SJCRH30 (cell line): Measurements from ENCODE around the gene MARCHF2. TPM values are rescaled to one million over a fixed set of nuclear protein-coding genes. Genes with fewer than 3 reads are reported as not detected.
A peak's percentile ranks its signal among the peaks of the same experiment; 100 is the strongest.
"Not testable (repeated sequence)": the region's sequence is repeated elsewhere in the genome, so short reads cannot be mapped to it uniquely, and the experiment has no call there.

Experiments
- DNase-seq, 2 experiments: peaks; one replicate each; pipeline ENCODE4 v3.0.0-alpha.2; 2015 to 2020
- H3K27ac ChIP-seq: fragments of 250-450 bp; sonication (Bioruptor Pico); 2 replicates; pipeline ENCODE4 v1.5.1; 2020; ENCODE audit warnings: mild to moderate bottlenecking, moderate library complexity
- H3K27me3 ChIP-seq: fragments of 250-450 bp; sonication (Bioruptor Pico); 2 replicates; pipeline ENCODE4 v1.5.1; 2020; ENCODE audit warnings: mild to moderate bottlenecking, moderate library complexity
- H3K36me3 ChIP-seq: fragments of 250-450 bp; sonication (Bioruptor Pico); 2 replicates; pipeline ENCODE4 v1.5.1; 2020; ENCODE audit warnings: mild to moderate bottlenecking, moderate library complexity
- H3K4me1 ChIP-seq: fragments of 250-450 bp; sonication (Bioruptor Pico); 2 replicates; pipeline ENCODE4 v1.5.1; 2020; ENCODE audit warnings: mild to moderate bottlenecking, moderate library complexity
- H3K4me3 ChIP-seq: fragments of 250-450 bp; sonication (Bioruptor Pico); 2 replicates; pipeline ENCODE4 v1.5.1; 2020; ENCODE audit warnings: mild to moderate bottlenecking, moderate library complexity
- H3K9me3 ChIP-seq: fragments of 250-450 bp; sonication (Bioruptor Pico); replicated peaks from 2 replicates; pipeline ENCODE4 v1.5.1; 2020; ENCODE audit warnings: mild to moderate bottlenecking, moderate library complexity
- total RNA-seq: library from RNA; depleted of rRNA; stranded (reverse); fragments of >200 nt; shearing (Covaris generic); gene quantifications from 2 replicates; pipeline ENCODE4 v1.2.3, GENCODE V29; 2014; rRNA removed

MARCHF2 gene, protein sequence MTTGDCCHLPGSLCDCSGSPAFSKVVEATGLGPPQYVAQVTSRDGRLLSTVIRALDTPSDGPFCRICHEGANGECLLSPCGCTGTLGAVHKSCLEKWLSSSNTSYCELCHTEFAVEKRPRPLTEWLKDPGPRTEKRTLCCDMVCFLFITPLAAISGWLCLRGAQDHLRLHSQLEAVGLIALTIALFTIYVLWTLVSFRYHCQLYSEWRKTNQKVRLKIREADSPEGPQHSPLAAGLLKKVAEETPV
- total RNA-seq, result 0.55 and 2.8 TPM in 2 replicates

DNA sequence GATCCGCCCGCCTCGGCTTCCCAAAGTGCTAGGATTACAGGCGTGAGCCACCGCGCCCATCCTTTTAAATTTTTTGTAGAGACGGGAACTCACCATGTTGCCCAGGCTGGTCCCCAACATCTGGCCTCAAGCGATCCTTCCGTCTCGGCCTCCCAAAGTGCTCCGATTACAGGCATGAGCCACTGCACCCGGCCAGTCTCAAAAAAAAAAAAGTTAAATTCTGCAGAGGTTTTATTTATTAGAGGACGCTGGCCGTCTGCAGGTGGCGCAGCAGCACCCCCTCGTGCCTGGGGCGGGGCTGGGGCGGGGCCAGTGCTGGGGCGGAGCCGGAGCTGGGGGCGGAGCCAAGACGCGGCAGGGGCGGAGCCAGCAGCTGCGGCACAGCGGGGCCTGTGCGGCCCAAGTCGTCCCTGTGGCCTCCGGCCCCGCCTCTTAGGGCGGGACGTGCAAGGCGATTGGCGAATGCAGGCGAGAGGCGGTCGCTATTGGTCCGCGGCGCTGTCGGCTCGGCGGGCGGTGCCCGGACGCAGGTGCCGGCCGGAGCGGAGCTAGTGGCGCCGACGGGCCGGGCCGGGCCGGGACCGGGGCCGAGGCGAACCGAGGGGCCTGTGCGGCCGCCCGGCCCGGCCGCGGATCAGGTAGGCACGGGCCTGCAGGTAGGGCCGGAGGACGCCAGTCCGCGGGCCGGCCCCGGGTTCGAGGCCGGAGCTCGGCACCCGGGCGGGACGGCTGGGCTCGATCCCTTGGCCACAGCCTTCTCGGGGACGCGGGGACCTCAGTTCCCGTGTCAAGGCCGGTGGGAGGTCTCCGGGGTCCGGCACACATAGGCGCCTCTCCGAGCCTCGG lies at the start of gene MARCHF2:
MARCHF2 (plus strand) TSS at position 523 of the 846 bp plus-strand sequence. CDS start 8,536 bp downstream, outside the sequence.
- peak; percentile 94 to 95 for DNase-seq
- H3K36me3 ChIP-seq, result no peaks in the 10 kb centered on the region
- H3K9me3 ChIP-seq, result no peaks in the 10 kb centered on the region
- H3K27ac ChIP-seq, result no peak within 1 kb of the TSS
- H3K4me3 ChIP-seq, result peak within 1 kb of the TSS; percentile 40
- H3K27me3 ChIP-seq, result no peaks in the 10 kb centered on the region
- H3K4me1 ChIP-seq, result peaks cover 4% of the 10 kb centered on the region; the same call in 1 of the 2 replicates

DNA sequence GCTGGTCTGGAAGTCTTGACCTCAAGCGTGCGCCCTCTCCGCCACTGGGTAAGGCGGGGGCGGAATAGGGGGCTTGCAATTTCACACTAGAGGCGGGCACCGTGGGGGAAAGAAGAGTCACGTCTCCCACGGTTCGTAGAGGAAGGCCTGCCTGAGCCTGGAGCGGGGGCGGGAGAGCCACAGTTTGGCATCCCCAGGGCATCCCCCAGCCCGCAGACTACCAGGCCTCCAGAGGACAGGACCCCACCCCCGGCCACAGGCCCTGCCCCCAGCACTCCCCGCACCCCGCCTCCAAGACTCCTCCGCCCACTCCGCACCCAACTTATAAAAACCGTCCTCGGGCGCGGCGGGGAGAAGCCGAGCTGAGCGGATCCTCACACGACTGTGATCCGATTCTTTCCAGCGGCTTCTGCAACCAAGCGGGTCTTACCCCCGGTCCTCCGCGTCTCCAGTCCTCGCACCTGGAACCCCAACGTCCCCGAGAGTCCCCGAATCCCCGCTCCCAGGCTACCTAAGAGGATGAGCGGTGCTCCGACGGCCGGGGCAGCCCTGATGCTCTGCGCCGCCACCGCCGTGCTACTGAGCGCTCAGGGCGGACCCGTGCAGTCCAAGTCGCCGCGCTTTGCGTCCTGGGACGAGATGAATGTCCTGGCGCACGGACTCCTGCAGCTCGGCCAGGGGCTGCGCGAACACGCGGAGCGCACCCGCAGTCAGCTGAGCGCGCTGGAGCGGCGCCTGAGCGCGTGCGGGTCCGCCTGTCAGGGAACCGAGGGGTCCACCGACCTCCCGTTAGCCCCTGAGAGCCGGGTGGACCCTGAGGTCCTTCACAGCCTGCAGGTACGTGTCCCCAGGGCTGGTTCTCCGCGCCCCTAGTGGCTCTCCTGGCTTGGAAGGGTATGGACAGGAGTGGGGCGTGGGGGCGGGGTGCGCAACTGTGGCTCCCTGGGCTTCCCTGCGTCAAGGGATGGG lies 49.0 kb upstream of the MARCHF2 start, which contains the start of gene ANGPTL4:
ANGPTL4 (plus strand) TSS at position 353 of the 969 bp plus-strand sequence; CDS start at position 520, 167 bp downstream.
- Histone ChIP-seq H3K27ac (no peak within 1 kb of the TSS), H3K4me1 (peaks cover 28% of the 10 kb centered on the region), H3K36me3 (no peaks in the 10 kb centered on the region), H3K9me3 (no peaks in the 10 kb centered on the region), H3K4me3 (no peak within 1 kb of the TSS), H3K27me3 (no peaks in the 10 kb centered on the region)
- DNase-seq, result no peak

DNA sequence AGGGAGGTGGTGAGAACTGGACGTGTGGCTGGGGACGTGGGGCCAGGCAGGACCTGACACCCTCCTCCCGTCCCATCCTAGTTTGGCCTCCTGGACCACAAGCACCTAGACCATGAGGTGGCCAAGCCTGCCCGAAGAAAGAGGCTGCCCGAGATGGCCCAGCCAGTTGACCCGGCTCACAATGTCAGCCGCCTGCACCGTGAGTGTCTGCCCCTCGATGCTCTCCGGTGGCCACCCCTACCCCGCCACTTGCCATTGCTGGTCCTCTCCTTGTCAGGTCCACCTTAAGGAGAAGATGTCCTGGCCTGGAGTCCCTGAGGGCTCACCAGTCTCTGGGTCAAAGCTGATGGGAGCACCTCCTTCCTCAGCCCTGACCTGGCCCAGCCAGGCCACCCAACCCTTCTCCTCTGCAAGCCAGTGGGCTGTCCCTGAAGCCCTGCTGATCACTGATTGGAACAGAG lies 47.0 kb upstream of the MARCHF2 start:
- Histone ChIP-seq H3K36me3 (no peaks in the 10 kb centered on the region), H3K9me3 (no peaks in the 10 kb centered on the region), H3K4me3 (no peak overlapping the region), H3K27me3 (no peaks in the 10 kb centered on the region), H3K4me1 (peaks cover 39% of the 10 kb centered on the region), H3K27ac (peak overlapping the region; percentile 95)
- no peak for DNase-seq

DNA sequence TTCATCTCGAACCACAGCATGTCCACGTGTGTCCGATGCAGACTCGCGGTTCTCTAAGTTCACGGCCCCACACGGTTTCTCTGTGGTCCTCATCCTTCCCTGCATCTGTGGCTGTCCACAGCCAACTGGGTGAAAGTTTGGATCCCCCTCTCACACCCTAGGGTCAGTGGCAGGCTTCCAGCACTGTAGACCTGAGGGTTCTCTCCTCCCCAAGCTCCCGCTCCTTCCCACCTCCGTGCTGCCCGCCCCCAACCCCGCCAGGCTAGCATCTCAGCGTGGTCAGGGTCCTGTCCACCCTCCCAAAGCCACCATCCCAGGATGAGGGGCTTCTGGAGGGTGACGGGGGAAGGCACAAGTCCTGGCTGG lies 46.2 kb upstream of the MARCHF2 start:
- peak overlapping the region; percentile 95 for H3K27ac ChIP-seq
- peaks cover 32% of the 10 kb centered on the region for H3K4me1 ChIP-seq
- H3K9me3 ChIP-seq, result no peaks in the 10 kb centered on the region
- no peaks in the 10 kb centered on the region for H3K36me3 ChIP-seq
- DNase-seq, result peak; percentile 82 to 86
- H3K27me3 ChIP-seq, result no peaks in the 10 kb centered on the region
- H3K4me3 ChIP-seq, result peak overlapping the region; percentile 43

DNA sequence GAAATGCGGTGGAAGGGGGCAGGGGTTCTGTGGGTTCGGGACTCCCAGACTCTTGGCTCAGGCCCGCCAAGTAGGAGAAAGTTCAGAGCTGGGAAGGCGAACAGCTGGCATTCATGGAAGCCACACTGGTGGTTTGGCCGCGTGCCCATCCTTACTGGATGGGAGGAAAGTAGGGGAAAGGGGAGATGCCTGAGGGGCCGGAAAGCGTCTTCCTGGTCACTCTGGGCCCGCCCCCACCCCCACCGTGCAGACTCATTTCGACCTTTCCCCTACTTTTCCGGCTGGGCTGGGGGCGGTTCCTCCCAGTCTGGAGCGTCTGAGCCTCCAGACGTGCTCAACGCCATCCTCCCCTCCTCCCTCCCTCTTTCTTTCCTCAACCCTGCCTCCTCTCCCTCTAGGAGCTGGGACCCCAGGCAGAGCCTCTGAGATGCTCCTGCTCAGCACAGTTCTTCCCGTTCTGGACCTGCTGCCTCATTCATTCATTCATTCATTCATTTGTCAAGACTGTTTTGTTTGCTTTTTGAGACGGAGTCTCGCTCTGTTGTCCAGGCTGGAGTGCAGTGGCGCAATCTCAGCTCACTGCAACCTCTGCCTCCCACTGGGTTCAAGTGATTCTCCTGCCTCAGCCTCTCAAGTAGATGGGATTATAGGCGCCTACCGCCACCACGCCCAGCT lies 45.6 kb upstream of the MARCHF2 start:
- Histone ChIP-seq H3K36me3 (no peaks in the 10 kb centered on the region), H3K27me3 (no peaks in the 10 kb centered on the region), H3K9me3 (no peaks in the 10 kb centered on the region), H3K4me3 (peak overlapping the region; percentile 43), H3K27ac (peak overlapping the region; percentile 95), H3K4me1 (peaks cover 30% of the 10 kb centered on the region)
- peak; percentile 99 to 100 for DNase-seq

DNA sequence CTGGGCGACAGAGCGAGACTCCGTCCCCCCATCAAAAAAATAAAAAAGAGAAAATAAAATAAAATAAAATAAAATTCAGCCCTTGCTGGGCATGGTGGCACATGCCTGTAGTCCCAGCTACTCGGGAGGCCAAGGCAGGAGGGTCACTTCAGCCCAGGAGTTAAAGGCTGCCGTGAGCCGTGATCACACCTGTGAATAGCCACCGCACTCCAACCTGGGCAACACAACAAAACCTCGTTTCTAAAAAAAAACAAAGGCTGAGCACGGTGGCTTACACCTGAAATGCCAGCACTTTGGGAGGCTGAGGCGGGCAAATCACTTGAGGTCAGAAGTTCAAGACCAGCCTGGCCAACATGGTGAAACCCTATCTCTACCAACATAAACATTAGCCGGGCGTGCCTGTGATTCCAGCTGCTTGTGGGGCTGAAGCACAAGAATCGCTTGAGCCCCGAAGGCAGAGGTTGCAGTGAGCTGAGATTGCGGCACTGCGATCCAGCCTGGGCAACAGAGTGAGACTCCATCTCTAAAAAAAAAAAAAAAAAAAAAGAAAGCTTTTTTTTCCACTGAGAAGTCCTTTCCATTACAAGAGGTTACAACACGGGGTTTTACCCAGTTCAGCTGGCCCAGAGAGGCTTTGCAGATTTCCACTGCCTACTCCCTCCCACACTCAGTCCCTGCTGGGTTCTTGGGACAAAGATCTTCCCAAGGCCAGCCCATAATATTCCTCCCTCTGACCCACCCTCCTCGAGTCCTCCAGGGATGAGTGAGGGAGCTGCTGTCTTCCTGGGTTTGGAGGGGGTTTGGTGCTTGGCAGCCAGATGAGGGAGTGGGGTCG lies 42.7 kb upstream of the MARCHF2 start:
- H3K27me3 ChIP-seq, result no peaks in the 10 kb centered on the region
- peak; percentile 74 to 79 for DNase-seq
- H3K36me3 ChIP-seq, result no peaks in the 10 kb centered on the region
- H3K9me3 ChIP-seq, result no peaks in the 10 kb centered on the region
- peaks cover 30% of the 10 kb centered on the region for H3K4me1 ChIP-seq
- H3K27ac ChIP-seq, result peak overlapping the region; percentile 36; the same call in 1 of the 2 replicates
- no peak overlapping the region for H3K4me3 ChIP-seq

DNA sequence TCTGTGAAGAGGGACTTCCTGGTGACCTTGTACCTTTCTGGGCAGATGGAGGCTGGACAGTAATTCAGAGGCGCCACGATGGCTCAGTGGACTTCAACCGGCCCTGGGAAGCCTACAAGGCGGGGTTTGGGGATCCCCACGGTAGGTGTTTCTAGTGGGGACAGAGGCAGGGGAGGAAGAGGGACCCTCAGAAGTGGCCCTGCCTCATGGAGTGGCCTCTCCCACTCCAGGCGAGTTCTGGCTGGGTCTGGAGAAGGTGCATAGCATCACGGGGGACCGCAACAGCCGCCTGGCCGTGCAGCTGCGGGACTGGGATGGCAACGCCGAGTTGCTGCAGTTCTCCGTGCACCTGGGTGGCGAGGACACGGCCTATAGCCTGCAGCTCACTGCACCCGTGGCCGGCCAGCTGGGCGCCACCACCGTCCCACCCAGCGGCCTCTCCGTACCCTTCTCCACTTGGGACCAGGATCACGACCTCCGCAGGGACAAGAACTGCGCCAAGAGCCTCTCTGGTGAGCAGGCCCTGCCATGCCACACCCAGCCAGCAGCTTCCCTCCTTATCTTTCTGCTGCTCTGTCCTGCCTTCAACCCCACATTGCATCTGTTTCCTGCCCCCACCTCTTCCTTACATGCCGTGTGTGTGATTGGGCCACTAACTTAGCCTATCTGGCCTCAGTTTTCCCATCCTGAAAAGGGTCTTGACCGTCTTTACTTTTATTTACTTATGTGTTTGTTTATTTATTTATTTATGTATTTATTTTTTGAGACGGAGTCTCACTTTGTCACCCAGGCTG lies 41.9 kb upstream of the MARCHF2 start:
- Histone ChIP-seq H3K9me3 (no peaks in the 10 kb centered on the region), H3K27me3 (no peaks in the 10 kb centered on the region), H3K4me3 (no peak overlapping the region), H3K4me1 (peaks cover 28% of the 10 kb centered on the region), H3K27ac (peak overlapping the region; percentile 36; the same call in 1 of the 2 replicates), H3K36me3 (no peaks in the 10 kb centered on the region)
- DNase-seq, result no peak

DNA sequence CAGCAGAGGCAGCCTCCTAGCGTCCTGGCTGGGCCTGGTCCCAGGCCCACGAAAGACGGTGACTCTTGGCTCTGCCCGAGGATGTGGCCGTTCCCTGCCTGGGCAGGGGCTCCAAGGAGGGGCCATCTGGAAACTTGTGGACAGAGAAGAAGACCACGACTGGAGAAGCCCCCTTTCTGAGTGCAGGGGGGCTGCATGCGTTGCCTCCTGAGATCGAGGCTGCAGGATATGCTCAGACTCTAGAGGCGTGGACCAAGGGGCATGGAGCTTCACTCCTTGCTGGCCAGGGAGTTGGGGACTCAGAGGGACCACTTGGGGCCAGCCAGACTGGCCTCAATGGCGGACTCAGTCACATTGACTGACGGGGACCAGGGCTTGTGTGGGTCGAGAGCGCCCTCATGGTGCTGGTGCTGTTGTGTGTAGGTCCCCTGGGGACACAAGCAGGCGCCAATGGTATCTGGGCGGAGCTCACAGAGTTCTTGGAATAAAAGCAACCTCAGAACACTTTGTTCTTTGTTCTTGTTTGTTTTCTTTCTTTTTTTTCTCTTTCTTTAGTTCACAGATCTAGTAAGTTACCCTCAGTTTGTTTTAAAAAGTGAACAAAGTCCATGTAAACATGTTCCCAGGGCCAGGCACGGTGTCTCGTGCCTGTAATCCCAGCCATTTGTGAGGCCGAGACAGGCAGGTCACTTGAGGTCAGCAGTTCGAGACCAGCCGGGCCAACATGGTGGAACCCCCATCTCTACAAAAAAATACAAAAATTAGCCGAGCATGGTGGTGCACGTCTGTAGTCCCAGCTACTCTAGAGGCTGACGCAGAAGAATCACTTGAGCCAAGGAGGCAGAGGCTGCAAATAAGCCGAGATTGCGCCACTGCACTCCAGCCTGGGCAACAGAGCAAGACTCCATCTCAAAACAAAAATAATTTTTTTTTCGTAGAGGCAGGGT lies 39.0 kb upstream of the MARCHF2 start:
- Histone ChIP-seq H3K9me3 (no peaks in the 10 kb centered on the region), H3K4me1 (peaks cover 11% of the 10 kb centered on the region), H3K27me3 (no peaks in the 10 kb centered on the region), H3K36me3 (no peaks in the 10 kb centered on the region), H3K27ac (no peak overlapping the region), H3K4me3 (no peak overlapping the region)
- DNase-seq, result no peak

DNA sequence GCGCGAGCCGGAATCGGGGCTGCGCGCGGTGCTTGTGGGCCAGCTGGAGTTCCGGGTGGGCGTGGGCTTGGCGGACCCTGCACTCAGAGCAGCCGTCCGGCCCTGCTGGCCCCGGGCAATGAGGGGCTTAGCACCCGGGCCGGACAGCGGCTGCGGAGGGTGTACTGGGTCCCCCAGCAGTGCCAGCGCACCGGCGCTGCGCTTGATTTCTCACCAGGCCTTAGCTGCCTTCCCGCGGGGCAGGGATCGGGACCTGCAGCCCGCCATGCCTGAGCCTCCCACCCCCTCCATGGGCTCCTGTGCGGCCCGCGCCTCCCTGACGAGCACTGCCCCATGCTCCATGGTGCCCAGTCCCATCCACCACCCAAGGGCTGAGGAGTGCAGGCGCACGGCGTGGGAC lies 37.3 kb upstream of the MARCHF2 start:
- not testable (repeated sequence) for DNase-seq, H3K36me3 ChIP-seq, H3K27me3 ChIP-seq, H3K4me1 ChIP-seq, H3K9me3 ChIP-seq, H3K27ac ChIP-seq, H3K4me3 ChIP-seq

DNA sequence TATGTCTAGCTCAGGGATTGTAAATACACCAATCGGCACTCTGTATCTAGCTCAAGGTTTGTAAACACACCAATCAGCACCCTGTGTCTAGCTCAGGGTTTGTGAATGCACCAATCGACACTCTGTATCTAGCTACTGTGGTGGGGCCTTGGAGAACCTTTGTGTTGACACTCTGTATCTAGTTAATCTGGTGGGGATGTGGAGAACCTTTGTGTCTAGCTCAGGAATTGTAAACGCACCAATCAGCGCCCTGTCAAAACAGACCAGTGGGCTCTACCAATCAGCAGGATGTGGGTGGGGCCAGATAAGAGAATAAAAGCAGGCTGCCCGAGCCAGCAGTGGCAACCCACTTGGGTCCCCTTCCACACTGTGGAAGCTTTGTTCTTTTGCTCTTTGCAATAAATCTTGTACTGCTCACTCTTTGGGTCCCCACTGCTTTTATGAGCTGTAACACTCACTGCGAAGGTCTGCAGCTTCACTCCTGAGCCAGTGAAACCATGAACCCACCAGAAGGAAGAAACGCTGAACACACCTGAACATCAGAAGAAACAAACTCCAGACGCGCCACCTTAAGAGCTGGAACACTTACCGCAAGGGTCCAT lies 36.6 kb upstream of the MARCHF2 start:
- H3K9me3 ChIP-seq, H3K4me1 ChIP-seq, H3K4me3 ChIP-seq, H3K36me3 ChIP-seq, H3K27ac ChIP-seq, H3K27me3 ChIP-seq, DNase-seq: not testable (repeated sequence)

DNA sequence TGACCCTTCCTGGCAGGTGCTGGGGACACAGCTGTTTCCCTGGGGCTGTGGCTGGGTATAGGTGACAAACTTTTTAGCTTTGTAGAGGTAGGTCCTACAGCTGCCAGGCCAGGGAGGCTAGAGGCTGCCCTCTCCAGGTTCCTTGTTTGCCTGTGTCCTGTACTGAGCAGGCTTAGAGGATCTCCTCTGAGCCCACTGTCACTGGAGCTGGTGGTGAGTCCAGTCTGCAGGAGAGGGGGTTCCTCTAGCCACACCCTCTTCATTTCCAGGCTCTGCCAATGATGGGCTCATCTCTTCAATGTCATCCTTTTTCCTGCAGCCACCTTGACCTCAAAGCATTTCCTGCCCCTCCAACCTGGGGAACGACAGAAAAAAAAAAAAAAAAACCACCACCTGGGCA lies 35.5 kb upstream of the MARCHF2 start:
- Histone ChIP-seq H3K27ac (no peak overlapping the region), H3K36me3 (no peaks in the 10 kb centered on the region), H3K9me3 (no peaks in the 10 kb centered on the region), H3K4me3 (no peak overlapping the region), H3K4me1 (no peaks in the 10 kb centered on the region), H3K27me3 (no peaks in the 10 kb centered on the region)
- no peak for DNase-seq
